GM19193 (cell line): Measurements from ENCODE around the gene KAZN.

Experiments used
- POLR2A ChIP-seq: IDR thresholded peaks from 4 replicates; pipeline ENCODE4 v1.6.1; 2011; ENCODE audit not compliant: insufficient read depth, insufficient read length; ENCODE audit errors: extremely low read depth

KAZN gene

GRCh38 chr1:14901371-14901954 lies 303.0 kb downstream of the KAZN start:
- TF ChIP-seq POLR2A: no peak

GRCh38 chr1:14903922-14904321 lies 305.4 kb downstream of the KAZN start:
- TF ChIP-seq POLR2A: no peak

GRCh38 chr1:14906665-14907064 lies 308.2 kb downstream of the KAZN start:
- TF ChIP-seq POLR2A: no peak

DNA sequence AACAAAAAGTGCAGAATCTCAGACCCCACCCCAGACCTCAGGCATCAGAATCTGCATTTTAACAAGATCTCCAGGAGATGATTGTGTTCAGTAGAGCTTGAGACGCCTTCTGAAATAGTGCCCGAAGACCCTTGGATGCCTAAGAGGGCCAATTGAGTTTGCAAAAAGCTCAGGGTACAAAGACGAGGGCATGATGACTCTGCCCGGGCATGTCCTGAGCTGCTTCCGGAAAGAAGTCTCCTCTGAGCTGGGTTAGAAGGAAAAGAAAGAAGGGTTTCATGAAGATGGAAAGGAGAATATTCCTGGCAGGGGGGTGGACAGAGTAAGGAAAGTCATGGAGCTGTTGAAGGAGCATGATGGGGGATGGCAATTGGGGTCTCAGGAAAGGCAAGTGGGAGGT lies 308.9 kb downstream of the KAZN start:
- TF ChIP-seq POLR2A: no peak

DNA sequence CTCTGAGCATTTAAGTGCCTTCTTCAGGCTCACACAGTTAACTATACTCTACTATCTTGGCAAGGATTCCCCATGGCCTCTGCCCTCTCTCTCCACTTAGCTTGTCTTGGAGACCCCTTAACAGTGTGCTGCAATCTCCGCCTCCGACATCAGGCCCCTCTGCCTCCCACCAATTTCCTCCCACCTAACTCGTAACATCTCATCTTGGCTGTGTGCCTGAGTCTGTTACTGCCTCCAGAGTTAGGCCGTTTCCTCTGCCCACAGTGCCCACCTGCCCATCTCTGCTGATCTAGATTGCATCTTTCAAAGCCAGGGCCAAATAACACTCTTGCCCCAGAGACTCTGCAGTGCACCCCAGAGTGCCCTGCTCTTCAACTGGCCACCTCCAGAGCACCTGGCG lies 310.8 kb downstream of the KAZN start:
- TF ChIP-seq POLR2A: no peak

DNA sequence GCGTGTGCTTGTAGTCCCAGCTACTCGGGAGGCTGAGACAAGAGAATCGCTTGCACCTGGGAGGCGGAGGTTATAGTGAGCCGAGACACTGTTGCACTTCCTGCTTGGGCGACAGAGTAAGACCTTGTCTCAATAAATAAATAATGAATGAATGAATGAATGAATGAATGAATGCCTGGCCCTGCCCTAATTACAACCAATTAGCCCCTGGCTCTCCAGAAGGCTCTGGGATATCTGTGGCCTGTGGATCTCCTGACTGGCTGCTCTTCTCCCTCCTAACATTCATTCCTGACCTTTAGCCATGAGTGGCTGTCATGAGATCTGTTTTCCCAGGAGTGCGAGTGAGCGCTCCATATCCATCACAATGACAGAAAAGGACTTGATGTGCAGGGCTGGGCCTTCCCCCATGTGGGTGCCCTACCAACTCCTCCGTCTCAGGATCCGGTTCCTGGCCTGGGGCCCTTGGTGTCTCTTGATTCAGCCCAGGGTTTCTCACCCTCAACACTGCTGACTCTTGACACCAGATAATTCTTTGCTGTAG lies 311.5 kb downstream of the KAZN start:
- no peak for TF ChIP-seq POLR2A

DNA sequence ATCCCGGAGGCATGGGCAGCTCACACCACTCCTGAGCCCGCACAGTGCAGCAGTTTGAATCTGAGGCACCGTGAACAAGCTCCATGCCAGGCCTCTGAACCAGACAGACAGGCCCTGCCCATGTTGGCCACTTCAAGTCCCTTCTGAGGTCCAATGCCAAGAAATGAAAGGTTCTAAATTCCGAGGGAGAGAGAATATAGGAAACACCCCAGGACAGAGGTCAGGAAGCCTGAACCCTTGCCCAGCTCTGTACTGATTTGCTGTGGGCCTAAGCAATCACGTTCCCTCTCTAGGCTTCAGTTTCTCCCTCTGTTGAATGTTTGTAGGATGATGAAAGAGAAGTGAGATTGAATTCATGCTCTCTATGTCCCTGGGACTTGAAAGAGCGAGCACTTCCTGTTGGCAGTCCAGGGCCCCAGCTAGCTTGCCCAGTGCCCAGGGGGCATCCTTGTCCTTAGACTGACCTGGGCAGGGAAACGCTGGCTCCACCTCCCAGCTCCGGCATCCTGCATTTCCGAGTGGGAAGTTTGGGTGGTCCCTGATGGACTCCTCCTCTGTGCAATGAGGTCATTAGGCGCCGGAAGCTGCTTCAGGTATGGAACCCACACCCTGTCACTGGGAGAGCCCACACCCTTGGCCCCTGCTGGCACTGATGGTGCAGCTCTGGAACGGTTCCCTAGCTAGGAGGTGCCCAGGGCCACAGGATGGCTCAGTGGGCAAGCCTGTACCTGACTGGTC lies 312.7 kb downstream of the KAZN start:
- no peak for TF ChIP-seq POLR2A

- TF ChIP-seq POLR2A: no peak
These were observed 314.5 kb downstream of the KAZN start for GRCh38 chr1:14912839-14913481.

- TF ChIP-seq POLR2A: no peak
These were observed 315.1 kb downstream of the KAZN start for GRCh38 chr1:14913482-14914177.

GRCh38 chr1:14914351-14914988 lies 316.0 kb downstream of the KAZN start:
- no peak for TF ChIP-seq POLR2A

GRCh38 chr1:14915356-14916054 lies 317.0 kb downstream of the KAZN start:
- TF ChIP-seq POLR2A: no peak

DNA sequence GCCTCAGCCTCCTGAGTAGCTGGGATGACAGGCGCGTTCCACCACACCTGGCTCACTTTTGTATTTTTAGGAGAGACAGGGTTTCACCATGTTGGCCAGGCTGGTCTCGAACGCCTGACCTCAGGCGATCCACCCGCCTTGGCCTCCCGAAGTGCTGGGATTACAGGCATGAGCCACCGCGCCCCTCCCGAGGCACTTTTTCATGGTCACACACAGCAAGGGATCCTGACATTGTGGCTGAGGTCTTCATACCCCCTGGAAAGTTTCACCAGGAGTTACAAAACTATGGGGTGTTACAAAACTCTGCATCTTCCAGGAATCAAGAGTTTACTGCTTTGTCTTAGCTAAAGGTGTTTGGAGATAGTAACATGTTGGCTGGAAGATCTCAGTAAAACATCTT lies 320.8 kb downstream of the KAZN start:
- no peak for TF ChIP-seq POLR2A

GRCh38 chr1:14919751-14920150 lies 321.3 kb downstream of the KAZN start:
- TF ChIP-seq POLR2A: no peak

DNA sequence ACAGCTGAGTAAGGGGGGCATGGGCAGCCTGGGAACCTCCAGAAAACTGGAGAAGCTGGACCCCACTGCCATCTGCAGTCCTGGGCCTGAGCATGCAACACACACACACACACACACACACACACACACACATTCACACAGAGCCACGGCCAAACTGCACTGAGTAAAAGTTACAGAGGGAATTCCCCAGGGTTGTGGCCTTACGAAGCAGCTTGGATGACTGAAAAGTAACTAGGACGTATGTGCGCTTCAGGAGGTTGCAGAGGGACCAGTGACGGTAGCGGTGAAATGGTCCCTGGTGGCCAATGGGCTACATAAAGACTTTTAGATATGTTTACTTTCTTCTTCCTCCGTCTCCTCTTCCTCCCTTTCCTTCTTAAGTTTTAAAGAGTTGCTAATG lies 322.6 kb downstream of the KAZN start:
- no peak for TF ChIP-seq POLR2A
